ENCODE data around the gene TTC31. TPM values are rescaled to one million over a fixed set of nuclear protein-coding genes. Genes with fewer than 3 reads are reported as not detected.

The TTC31 gene
- total RNA-seq, 1 experiment from 2014 or later: 38.7 TPM

GRCh38 chr2:74512744-74513604 is 30.1 kb downstream of the TTC31 start:
- ATAC-seq: no peak
- no peaks in the 10 kb centered on the region for H3K9me3 ChIP-seq (ENCODE audit: control insufficient read depth, insufficient read depth, low read depth, low read length)
- intact Hi-C loops (cut with micrococcal nuclease; ENCODE audit: unreplicated experiment) (no loop called here), in situ Hi-C loops (cut with HindIII; ENCODE audit: low pct_unique_long_range_greater_than_20kb, low sequenced_read_pairs) (no loop called here)
- DNase-seq (ENCODE audit: low read depth, low spot score): no peak
- H3K36me3 ChIP-seq (ENCODE audit: control insufficient read depth, insufficient read depth, low read length): peaks cover under 1% of the 10 kb centered on the region; the same call in 1 of the 2 replicates
- H3K4me3 ChIP-seq (ENCODE audit: low read depth in 2 of 2, low read length in 2 of 2): peak overlapping the region in 1 of 2 experiments; percentile 37; a peak in 1 of 4 replicates
- H3K27ac ChIP-seq (ENCODE audit: low read length): no peak overlapping the region
- ChIA-PET CTCF (no interaction called here), POLR2A (no interaction called here)
- TF ChIP-seq SIN3A (IDR thresholded peaks at IDR 0.05; ENCODE audit: borderline replicate concordance, insufficient read depth, low read depth, low read length) (no peak), REST (IDR thresholded peaks at IDR 0.05; ENCODE audit: insufficient read depth in 1 of 2, low read depth in 2 of 2, low read length in 1 of 2) (no peak), CTCF (IDR thresholded peaks at IDR 0.05) (no peak), TCF7L2 (IDR thresholded peaks at IDR 0.05; ENCODE audit: low read depth, low read length) (no peak), POLR2AphosphoS5 (IDR thresholded peaks at IDR 0.05; ENCODE audit: low read depth, low read length) (no peak)
- BruUV-seq (replicated peaks): no TSS peak
- no peaks in the 10 kb centered on the region for H3K27me3 ChIP-seq (ENCODE audit: control insufficient read depth, insufficient read depth, low read length)
- H3K4me1 ChIP-seq (ENCODE audit: control insufficient read depth, insufficient read depth, low read length): peaks cover 4% of the 10 kb centered on the region

GRCh38 chr2:74513605-74514367 is 30.9 kb downstream of the TTC31 start:
- CTCF ChIA-PET: no interaction called here

More at GRCh38 chr2:74513605-74514367, 30.9 kb downstream of the TTC31 start:
- Histone ChIP-seq H3K27me3 (ENCODE audit: control insufficient read depth, insufficient read depth, low read length) (no peaks in the 10 kb centered on the region), H3K27ac (ENCODE audit: low read length) (no peak overlapping the region), H3K4me3 (ENCODE audit: low read depth in 2 of 2, low read length in 2 of 2) (peak overlapping the region in 1 of 2 experiments; percentile 37; a peak in 1 of 4 replicates), H3K36me3 (ENCODE audit: control insufficient read depth, insufficient read depth, low read length) (no peaks in the 10 kb centered on the region), H3K4me1 (ENCODE audit: control insufficient read depth, insufficient read depth, low read length) (no peaks in the 10 kb centered on the region; the same call in 1 of the 2 replicates), H3K9me3 (ENCODE audit: control insufficient read depth, insufficient read depth, low read depth, low read length) (no peaks in the 10 kb centered on the region)
- peak; percentile 18; the same call in 1 of the 2 replicates for ATAC-seq
- in situ Hi-C loops (cut with HindIII; ENCODE audit: low pct_unique_long_range_greater_than_20kb, low sequenced_read_pairs): no loop called here
- POLR2A ChIA-PET: interaction anchor here (0.7 kb wide), 1 partner anchor 13 kb away, joined by 12 read pairs; no protein-coding TSS in a partner anchor
- intact Hi-C loops (cut with micrococcal nuclease; ENCODE audit: unreplicated experiment): no loop called here
- BruUV-seq (replicated peaks): no TSS peak
- no peak for DNase-seq (ENCODE audit: low read depth, low spot score)
- TF ChIP-seq TCF7L2 (IDR thresholded peaks at IDR 0.05; ENCODE audit: low read depth, low read length): no peak
- no peak for TF ChIP-seq REST (IDR thresholded peaks at IDR 0.05; ENCODE audit: insufficient read depth in 1 of 2, low read depth in 2 of 2, low read length in 1 of 2)
- TF ChIP-seq CTCF (IDR thresholded peaks at IDR 0.05): no peak
- no peak for TF ChIP-seq POLR2AphosphoS5 (IDR thresholded peaks at IDR 0.05; ENCODE audit: low read depth, low read length)

Measured in Panc1 (cell line).